CD4-positive, alpha-beta T cell treated with Interleukin-4 for 1 hour (primary cell): Measurements from ENCODE around the gene SLC38A9.
"Not testable (repeated sequence)": the region's sequence is repeated elsewhere in the genome, so short reads cannot be mapped to it uniquely, and the experiment has no call there.

ENCODE experiments used
- DNase-seq, 2 donors: peaks; one replicate each; pipeline ENCODE4 v3.0.0-alpha.2; 2020 to 2022

Gene SLC38A9

DNA sequence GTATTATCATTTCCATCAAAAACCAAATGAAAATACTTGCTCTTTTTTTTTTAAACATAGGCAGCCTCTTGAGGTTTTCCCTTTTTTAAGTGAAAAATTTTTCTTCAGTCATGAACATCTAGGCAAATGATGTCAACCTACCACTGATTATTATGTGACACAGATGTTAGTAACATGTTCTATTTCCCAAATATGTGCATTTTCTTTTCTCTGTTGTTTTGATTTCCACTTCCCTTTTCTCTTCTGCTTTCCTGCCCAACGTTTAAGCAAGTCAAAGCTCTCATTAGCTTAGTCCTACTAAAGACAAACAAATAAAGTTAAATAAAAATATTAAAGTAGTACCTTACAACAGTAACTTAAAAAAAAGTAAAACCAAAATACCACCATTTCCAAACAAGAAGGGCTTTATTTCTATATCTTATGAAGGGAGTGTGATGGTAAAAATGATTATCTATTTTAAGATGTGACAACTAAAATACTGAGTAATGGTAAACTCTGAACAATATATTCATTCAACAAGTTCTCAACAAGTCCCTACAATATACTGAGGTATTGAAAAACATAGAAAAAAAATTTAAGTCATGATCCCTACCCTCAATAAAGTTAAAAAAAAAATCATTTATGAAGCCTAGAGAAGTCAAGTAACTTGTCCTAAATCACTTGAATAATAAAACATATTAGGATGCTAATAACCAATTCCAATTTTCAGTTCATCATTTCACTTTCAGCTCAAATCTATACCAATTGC is 9.4 kb downstream of the SLC38A9 start:
- DNase-seq: no peak

- DNase-seq: no peak
These were observed 10.5 kb downstream of the SLC38A9 start for GRCh38 chr5:55701462-55702103.

DNA sequence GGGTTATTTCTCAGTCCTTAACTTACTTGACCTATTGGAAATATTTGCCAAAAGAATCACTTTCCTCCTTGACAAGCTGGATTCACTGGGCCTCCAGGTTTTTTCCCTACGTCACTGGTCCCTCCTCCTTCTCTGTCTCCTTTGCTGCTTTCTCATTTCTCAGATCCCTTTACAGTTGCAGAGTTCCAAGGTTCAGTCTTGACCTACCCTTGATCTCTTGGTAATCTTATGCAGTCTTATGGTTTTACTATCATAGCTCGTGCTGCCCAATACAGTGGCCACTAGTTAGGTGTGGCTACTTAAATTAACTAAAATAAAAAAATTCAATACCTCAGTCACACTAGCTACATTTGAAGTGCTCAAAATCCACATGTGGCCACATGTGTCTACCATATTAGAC is 11.4 kb downstream of the SLC38A9 start:
- DNase-seq: no peak

GRCh38 chr5:55699041-55699688 is 13.0 kb downstream of the SLC38A9 start:
- no peak for DNase-seq

- not testable (repeated sequence) for DNase-seq
These were observed 15.4 kb downstream of the SLC38A9 start for GRCh38 chr5:55696704-55697103.

- DNase-seq: peak in 1 of 2 donors; percentile 9
These were observed 17.8 kb downstream of the SLC38A9 start for GRCh38 chr5:55694152-55694830.

GRCh38 chr5:55692509-55692908 is 19.6 kb downstream of the SLC38A9 start:
- no peak for DNase-seq

DNA sequence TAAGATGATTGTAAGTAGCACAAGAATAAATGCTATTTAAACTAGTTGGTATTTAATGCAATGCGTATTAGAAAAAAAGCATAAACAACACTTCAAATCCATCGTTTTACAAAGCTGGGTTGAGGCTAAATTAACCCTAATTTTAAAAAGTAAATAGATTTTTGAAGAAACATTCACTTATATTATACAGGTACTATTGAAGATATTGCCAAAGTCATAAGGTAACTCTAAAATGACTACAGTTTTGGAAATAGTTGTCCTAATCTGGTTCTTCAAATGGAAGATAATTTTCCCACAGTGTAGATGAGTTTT is 20.1 kb downstream of the SLC38A9 start:
- DNase-seq: no peak

- DNase-seq: peak in 1 of 2 donors; percentile 58
These were observed 20.6 kb downstream of the SLC38A9 start for GRCh38 chr5:55691265-55692105.

DNA sequence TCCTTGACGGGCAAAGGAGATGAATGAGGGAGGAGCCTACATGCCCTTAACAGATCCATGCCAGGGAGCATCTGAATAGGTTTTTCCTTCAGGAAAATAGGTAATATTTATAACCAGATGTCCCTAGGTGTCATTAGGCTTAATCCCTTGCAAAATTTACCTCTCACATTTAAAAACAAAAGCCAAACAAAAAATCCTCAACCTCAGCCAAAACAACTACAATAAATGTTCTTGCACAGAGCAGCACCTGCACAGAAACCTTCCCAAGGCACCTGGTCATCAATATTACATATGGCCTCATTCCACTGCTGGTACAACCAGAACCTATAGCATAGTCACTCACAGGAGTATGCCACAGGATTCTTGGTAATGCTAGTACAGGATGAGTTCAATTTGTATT is 30.1 kb downstream of the SLC38A9 start:
- DNase-seq: no peak

- no peak for DNase-seq
These were observed 30.8 kb downstream of the SLC38A9 start for GRCh38 chr5:55681301-55681700.

- DNase-seq: no peak
These were observed 31.8 kb downstream of the SLC38A9 start for GRCh38 chr5:55680353-55680752.

DNA sequence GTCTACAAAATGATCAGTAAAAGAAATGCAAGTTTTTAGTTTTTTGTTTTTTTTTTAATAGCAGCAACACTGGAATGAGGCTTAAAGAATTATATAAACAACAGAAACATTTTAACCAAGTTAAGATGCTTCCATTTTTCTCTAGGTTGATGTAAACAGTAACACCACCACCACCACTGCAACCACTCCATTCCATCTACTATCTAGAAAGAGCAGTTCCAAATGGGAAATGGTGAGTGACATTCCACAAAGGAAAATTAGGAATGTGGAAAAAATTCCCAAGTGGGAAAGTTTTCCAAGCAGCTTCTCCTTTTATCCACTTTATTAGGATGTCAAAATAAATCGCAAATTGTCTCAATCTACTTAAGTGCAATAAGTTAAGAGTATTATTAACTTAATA is 32.6 kb downstream of the SLC38A9 start:
- no peak for DNase-seq

DNA sequence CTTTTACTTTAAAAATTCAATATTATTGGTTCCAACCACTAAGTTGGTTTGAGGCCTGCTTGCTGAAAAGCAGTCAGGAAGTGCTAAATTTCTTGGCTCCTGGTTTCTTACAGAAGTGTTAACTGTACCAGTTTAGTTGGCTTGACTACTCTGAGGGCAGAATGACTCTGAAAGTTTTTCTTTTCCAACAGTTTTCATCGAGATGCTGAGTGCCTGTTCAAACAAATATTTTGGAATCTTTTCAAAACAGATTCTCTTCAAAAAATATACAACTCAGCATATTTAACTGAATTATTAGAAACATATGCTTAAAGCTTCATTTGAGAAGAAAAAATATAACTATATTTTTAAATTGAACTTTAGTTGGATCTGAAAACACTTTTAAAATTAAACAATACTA is 37.0 kb downstream of the SLC38A9 start:
- no peak for DNase-seq

DNA sequence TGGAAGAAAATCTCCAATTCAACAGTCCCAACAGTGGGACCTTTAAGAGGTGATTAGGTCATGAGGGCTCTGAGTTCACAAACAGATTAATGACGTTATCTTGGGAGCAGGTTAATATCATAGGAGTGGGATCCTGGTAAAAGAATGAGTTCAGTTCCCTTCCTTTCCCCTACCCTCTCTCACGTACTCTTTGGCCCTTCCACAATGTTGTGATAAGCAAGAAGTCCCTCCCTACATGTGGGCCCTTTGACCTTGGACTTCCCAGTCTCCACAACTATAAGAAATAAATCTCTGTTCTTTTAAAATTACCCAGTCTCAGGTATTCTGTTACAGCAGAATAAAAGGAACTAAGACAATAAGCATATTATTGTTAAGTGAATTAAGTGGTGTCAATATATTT is 37.8 kb downstream of the SLC38A9 start:
- no peak for DNase-seq

- no peak for DNase-seq
These were observed 39.6 kb downstream of the SLC38A9 start for GRCh38 chr5:55672477-55672911.

DNA sequence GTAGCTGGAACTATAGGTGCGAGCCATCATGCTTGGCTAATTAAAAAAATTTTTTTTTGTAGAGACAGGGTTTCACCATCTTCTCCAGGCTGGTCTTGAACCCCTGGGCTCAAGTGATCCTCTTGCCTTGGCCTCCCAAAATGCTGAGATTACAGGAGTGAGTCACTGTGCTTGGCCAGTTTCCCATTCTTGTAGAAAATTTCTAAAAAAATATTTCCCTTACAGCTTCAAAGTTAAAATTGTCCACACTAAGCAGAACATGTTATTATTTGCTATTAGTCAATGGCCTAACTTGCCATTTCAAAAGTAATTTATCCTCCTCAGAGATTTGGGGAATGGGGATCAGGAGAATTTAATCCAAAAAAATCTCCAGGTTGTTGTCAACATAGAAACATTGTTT is 40.1 kb downstream of the SLC38A9 start:
- DNase-seq: no peak

DNA sequence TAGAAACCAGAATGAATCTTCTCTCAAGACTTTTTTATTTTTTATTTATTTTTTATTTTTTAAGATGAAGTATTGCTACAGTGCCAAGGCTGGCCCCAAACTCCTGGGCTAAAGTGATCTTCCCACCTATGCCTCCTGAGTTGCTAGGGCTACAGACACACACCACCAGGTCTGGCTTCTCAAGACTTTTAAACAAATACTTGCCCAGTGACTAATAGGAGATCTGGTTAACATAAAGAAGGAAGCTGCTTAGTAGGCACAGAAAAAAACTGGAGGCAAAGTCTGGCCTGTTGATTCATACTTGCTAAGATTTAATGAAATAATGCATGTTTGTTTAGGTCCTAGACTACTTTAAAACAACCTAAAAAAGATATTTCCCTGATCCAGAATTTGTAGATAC is 43.8 kb downstream of the SLC38A9 start:
- DNase-seq: no peak

DNA sequence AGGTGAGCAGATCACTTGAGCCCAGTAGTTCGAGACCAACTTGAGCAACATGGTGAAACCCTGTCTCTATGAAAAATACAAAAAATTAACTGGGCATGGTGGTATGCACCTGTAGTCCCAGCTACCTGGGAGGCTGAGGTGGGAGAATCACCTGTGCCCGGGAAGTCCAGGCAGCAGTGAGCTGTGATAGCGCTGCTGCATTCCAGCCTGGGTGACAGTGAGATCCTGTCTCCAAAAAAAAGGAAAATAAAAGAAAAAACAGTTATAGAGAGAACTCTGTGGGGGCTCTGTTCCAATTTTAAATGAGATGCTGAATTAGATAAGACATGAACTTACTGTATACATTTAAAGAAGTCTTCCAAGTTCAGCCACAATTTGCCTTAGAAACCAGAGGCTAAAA is 44.2 kb downstream of the SLC38A9 start:
- DNase-seq: no peak

DNA sequence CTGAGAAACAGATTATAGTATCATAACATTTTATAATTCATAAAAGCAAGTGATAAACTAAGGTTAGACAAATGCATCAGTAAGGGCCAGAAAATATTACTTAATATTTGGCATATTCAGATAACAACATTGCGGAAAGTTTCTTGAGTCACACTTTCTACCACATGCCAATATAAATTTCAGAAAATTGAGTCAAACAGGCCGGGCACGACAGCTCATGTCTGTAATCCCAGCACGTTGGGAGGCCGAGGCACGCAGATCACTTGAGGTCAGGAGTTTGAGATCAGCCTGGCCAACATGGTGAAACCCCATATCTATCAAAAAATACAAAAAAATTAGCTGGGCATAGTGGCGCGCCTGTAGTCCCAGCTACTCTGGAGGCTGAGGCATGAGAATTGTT is 47.1 kb downstream of the SLC38A9 start:
- DNase-seq: no peak

DNA sequence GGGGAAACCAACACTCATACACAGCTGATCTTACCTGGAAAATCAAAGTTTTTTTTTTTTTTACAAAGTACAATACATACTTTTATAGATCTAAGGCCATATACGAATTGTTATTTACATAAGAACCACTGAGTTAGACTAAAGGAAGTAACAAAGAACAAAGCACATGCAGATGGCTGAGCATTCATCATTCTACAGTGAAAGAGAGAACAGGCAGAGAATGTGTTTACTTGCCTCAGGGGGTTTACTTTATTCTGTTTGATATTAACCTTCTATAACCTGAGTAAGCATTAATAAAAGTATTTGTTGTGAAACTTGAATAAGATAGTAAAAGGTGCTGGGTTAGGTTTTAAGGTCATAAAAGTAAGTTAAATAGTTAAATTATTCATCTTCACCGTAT is 54.7 kb downstream of the SLC38A9 start:
- DNase-seq: no peak

DNA sequence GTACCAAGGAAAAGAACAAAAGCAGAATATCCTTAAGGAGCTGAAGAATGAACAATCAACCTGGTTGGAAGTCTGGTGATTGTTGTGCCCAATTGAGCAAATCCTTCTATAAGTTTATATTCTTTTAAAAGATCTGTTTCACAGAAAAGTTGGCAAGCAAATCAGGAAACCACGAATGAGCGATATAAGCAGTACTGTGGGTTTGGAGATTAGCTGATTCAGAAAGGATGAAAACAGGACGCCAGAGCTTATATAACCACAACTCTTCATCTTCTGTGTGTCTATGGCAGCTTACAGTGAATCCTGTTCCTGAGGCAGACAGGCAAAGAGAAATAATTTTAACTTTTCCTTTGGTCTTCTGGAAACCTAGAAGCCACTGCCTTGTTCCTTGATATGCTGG is 61.7 kb downstream of the SLC38A9 start:
- peak in 1 of 2 donors; percentile 25 for DNase-seq

DNA sequence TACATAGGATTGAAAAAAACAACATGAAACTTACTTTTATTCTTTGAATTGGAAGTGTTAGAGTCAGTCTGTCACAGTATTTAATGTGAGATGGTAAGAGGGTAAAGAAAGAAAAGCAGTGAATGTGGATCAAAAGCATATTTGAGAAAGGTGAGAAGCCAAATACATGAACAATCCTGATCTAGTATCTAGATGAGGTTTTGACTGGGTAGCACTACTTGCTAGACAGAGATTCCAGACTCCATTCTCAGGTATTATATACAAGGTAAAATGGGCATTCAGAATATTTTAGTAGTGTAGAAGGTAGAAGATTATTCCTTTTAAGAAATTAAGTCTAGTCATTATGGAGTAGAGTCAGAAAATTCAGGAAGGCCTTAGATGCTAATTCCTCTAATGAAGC is 62.2 kb downstream of the SLC38A9 start:
- no peak for DNase-seq
